ENCODE measurements around the gene TNFRSF8. TPM values are rescaled to one million over a fixed set of nuclear protein-coding genes. Genes with fewer than 3 reads are reported as not detected.
"Not testable (repeated sequence)": the region's sequence is repeated elsewhere in the genome, so short reads cannot be mapped to it uniquely, and the experiment has no call there.

TNFRSF8 gene
- total RNA-seq, 6 experiments from 2014 or later, result 0.07 TPM; not detected in 5

DNA sequence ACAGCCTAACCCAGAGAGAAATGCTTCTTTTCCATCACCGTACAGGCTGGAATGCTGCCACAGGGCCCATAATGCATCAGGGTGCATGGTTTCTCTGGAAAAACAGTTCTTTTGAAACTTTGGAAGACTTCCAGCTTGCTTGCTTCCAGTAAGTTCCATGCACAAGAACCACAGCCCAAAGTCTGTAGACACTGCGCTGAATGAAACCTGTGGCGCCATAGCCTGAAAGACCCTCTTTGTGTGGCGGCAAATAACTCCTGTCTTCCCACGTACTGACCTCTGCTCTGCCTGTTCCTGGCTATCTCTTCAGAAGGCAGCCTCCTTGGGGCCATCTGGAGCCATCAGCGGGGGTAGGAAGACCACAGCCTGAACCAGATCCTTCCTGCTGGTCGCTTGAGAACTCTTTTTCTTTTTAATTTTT, 28.7 kb upstream of the TNFRSF8 start:
- H3K27ac Mint-ChIP-seq, result no peak overlapping the region
- H3K27me3 Mint-ChIP-seq (ENCODE audit: insufficient read depth), result peaks cover 10% of the 10 kb centered on the region
- DNase-seq, result no peak
- H3K4me1 Mint-ChIP-seq (ENCODE audit: low read depth), result no peaks in the 10 kb centered on the region
- TF ChIP-seq, protein P1, sequence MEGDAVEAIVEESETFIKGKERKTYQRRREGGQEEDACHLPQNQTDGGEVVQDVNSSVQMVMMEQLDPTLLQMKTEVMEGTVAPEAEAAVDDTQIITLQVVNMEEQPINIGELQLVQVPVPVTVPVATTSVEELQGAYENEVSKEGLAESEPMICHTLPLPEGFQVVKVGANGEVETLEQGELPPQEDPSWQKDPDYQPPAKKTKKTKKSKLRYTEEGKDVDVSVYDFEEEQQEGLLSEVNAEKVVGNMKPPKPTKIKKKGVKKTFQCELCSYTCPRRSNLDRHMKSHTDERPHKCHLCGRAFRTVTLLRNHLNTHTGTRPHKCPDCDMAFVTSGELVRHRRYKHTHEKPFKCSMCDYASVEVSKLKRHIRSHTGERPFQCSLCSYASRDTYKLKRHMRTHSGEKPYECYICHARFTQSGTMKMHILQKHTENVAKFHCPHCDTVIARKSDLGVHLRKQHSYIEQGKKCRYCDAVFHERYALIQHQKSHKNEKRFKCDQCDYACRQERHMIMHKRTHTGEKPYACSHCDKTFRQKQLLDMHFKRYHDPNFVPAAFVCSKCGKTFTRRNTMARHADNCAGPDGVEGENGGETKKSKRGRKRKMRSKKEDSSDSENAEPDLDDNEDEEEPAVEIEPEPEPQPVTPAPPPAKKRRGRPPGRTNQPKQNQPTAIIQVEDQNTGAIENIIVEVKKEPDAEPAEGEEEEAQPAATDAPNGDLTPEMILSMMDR (IDR thresholded peaks at IDR 0.05), result no peak
- no peaks in the 10 kb centered on the region for H3K9me3 Mint-ChIP-seq
- H3K36me3 Mint-ChIP-seq (ENCODE audit: low read depth), result no peaks in the 10 kb centered on the region
- no peak overlapping the region for H3K4me3 Mint-ChIP-seq

DNA sequence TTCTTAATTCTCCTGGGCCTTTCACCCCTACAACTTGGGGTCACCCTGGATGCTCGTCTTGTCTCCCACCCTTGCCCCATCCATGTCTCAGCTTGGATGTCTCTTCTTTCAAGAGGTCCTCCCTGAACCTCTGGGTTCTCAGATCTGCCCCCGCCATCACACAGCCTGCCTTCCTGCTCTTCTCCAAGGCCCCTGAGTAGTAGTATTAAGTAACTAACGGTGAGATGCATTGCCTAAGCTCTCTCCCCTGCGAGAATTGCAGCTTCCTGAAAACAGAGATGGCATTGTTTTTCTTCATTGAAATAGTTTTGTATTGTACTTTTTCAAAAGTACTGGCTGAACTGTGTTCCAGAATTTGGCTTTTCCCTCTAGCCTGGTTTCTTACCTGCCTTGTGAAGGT, 27.8 kb upstream of the TNFRSF8 start:
- Mint-ChIP-seq H3K27me3 (ENCODE audit: insufficient read depth) (peaks cover 10% of the 10 kb centered on the region), H3K4me3 (no peak overlapping the region), H3K36me3 (ENCODE audit: low read depth) (no peaks in the 10 kb centered on the region), H3K4me1 (ENCODE audit: low read depth) (peaks cover 2% of the 10 kb centered on the region), H3K27ac (no peak overlapping the region), H3K9me3 (no peaks in the 10 kb centered on the region)
- TF ChIP-seq, protein P1 (IDR thresholded peaks at IDR 0.05), result no peak
- DNase-seq, result no peak

DNA sequence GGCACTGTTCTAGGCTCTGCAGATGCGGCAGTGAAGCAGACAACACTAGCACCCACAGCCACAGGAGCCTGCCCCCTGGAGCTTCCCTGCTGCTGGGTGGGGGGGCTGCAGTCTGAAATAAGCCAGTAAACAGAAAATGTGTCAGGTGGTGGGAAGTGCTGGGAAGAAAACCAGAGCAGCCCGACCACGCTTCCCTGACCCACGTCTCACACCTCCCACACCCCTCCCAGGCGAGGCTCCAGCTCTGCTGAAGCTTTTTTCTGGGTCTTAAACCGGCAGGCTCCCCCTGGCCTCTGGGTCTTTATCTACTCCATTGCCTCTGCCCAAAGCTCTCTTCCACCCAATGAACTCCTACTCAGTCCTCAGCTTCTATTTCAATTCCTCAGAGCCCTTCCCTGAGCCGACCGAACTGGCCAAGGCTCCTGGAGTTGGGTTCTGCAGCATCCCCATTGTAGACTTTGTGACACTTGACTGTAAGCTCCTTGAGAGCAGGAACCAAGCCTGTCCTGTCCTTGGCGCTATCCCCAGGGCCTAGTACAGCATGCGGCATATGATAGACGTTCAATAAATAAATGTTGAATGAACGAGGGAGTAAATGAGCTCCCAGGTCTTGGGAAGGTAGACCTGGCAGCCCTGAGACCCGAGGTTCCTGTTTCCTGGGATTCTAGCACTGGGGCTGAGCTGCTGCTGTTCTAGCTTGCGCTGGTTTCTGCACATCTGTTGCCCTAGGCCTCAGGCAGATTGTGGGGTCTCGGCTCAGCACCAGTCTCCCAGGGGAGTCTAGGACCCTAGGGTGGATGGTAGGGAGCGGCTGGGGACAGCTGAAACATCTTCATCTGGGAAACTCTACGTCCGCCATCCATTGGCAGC, 25.4 kb upstream of the TNFRSF8 start:
- no peak overlapping the region for H3K4me3 Mint-ChIP-seq
- no peak overlapping the region for H3K27ac Mint-ChIP-seq
- H3K36me3 Mint-ChIP-seq (ENCODE audit: low read depth), result no peaks in the 10 kb centered on the region
- H3K27me3 Mint-ChIP-seq (ENCODE audit: insufficient read depth), result peaks cover 10% of the 10 kb centered on the region
- peaks cover 7% of the 10 kb centered on the region for H3K4me1 Mint-ChIP-seq (ENCODE audit: low read depth)
- no peaks in the 10 kb centered on the region for H3K9me3 Mint-ChIP-seq
- no peak for DNase-seq
- TF ChIP-seq, protein P1 (IDR thresholded peaks at IDR 0.05), result no peak

DNA sequence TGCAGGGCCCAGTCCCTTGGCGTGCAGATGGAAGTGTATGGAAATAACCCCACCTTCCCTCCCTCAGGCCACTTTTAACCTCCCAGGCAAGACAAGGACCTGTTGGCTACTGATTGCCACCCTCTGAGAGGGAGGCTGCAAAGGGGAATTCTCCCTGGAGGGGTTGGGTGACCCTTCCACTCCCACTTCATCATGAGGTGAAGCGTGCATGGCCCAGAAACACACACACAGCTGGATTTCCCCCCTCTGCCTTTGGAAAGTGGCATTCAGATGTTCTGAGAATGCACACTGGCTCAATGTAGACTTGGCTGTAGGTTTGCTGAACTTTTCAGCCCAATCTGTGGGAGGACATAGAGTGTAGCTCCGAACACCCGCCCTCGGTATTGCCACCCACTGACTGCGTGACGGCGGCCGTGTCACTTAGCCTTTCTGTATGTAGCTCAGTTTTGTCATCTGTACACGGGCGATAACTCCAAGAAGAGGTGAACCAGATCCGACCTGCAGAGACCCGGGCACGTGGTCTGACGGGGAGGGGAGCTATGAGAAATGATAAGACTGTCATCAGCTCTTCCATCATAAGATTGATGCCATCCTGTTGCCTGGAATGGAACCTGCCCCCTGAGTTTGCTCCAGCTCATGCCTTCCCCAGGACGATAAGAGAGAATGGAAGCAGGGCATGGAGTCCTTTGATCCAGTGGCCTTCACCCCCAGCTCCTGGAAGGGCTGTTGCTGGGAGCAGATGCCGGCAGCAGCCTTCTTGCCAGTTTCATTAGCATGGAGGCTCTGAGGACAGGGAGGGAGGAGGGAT, 24.5 kb upstream of the TNFRSF8 start:
- Mint-ChIP-seq H3K4me1 (ENCODE audit: low read depth) (peaks cover 7% of the 10 kb centered on the region), H3K9me3 (no peaks in the 10 kb centered on the region), H3K4me3 (no peak overlapping the region), H3K36me3 (ENCODE audit: low read depth) (no peaks in the 10 kb centered on the region), H3K27me3 (ENCODE audit: insufficient read depth) (peaks cover 10% of the 10 kb centered on the region), H3K27ac (no peak overlapping the region)
- DNase-seq, result no peak
- TF ChIP-seq, protein P1 (IDR thresholded peaks at IDR 0.05), result no peak

DNA sequence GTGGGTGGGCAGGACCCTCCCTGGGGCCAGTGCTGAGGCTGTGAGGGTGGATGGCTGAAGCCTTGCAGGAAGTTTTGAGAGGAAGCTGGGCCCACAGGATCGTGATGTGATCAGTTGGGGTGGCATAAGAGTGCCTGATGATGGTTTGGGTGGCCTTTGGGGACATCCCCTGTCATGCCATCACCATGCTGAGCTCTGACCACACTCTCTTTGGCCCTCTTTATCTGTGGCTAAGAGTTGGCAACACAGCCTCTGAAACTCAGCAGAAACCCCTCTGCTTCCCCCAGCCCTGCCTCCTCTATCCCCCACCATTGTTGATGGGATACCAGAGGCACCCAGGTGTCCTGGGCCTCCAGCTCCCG, 24.0 kb upstream of the TNFRSF8 start:
- H3K27ac Mint-ChIP-seq, result no peak overlapping the region
- no peaks in the 10 kb centered on the region for H3K36me3 Mint-ChIP-seq (ENCODE audit: low read depth)
- DNase-seq, result no peak
- H3K4me1 Mint-ChIP-seq (ENCODE audit: low read depth), result peaks cover 7% of the 10 kb centered on the region
- H3K27me3 Mint-ChIP-seq (ENCODE audit: insufficient read depth), result peaks cover 13% of the 10 kb centered on the region
- TF ChIP-seq, protein P1 (IDR thresholded peaks at IDR 0.05), result no peak
- no peak overlapping the region for H3K4me3 Mint-ChIP-seq
- no peaks in the 10 kb centered on the region for H3K9me3 Mint-ChIP-seq

DNA sequence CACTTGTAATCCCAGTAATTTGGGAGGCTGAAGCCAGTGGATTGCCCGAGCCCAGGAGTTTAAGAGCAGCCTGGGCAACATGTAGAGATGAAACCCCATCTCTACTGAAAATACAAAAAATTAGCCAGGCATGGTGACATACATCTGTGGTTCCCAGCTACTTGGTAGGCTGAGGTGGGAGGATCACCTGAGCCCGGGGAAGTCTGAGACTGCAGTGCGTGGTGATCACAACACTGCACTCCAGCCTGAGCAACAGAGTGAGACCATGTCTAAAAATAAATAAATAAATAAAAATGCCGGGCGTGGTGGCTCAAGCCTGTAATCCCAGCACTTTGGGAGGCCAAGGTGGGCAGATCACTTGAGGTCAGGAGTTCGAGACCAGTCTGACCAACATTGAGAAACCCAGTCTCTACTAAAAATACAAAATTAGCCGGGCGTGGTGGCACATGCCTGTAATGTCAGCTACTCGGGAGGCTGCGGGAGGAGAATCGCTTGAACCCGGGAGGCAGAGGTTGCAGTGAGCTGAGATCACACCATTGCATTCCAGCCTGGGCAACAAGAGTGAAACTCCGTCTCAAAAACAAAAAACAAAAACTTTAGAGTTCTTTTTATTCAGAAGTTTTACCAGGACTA, 23.2 kb upstream of the TNFRSF8 start:
- not testable (repeated sequence) for H3K36me3 Mint-ChIP-seq (ENCODE audit: low read depth); DNase-seq; H3K9me3 Mint-ChIP-seq; H3K4me3 Mint-ChIP-seq; H3K4me1 Mint-ChIP-seq (ENCODE audit: low read depth); H3K27ac Mint-ChIP-seq
- peaks cover 19% of the 10 kb centered on the region for H3K27me3 Mint-ChIP-seq (ENCODE audit: insufficient read depth)

Measured in HFFc6 (cell line).